Mesendoderm (in vitro differentiated cells): ENCODE data around the gene ALKBH1. TPM values are rescaled to one million over a fixed set of nuclear protein-coding genes. Genes with fewer than 3 reads are reported as not detected.
"Not testable (repeated sequence)": the region's sequence is repeated elsewhere in the genome, so short reads cannot be mapped to it uniquely, and the experiment has no call there.

ENCODE experiments used
- DNase-seq: peaks from one replicate; pipeline ENCODE4 v3.0.0; 2013
- H2AK5ac ChIP-seq: 2 replicates; pipeline ENCODE4 v1.6.1; 2013; ENCODE audit warnings: low read length, inconsistent platforms
- H2BK120ac ChIP-seq: 2 replicates; pipeline ENCODE4 v1.6.1; 2013; ENCODE audit warnings: low read depth, mild to moderate bottlenecking, low read length, moderate library complexity, mixed read lengths
- H2BK15ac ChIP-seq: replicated peaks from 2 replicates; pipeline ENCODE4 v1.6.1; 2013; ENCODE audit warnings: low read depth, mild to moderate bottlenecking, moderate library complexity
- H2BK5ac ChIP-seq: 2 replicates; pipeline ENCODE4 v1.6.1; 2013; ENCODE audit warnings: low read length, inconsistent platforms
- H3K18ac ChIP-seq: 2 replicates; pipeline ENCODE4 v1.6.1; 2013; ENCODE audit warnings: mild to moderate bottlenecking, low read length, mixed read lengths
- H3K23ac ChIP-seq: one replicate; pipeline ENCODE4 v1.6.1; 2013; ENCODE audit warnings: low read length
- H3K27ac ChIP-seq: 2 replicates; pipeline ENCODE4 v1.5.1; 2013; ENCODE audit warnings: low read depth, mild to moderate bottlenecking, inconsistent platforms, low read length, moderate library complexity
- H3K27me3 ChIP-seq: 2 replicates; pipeline ENCODE4 v1.6.1; 2013; ENCODE audit warnings: low read length, control low read depth, mild to moderate bottlenecking, inconsistent platforms; ENCODE audit not compliant: insufficient read depth, poor library complexity
- H3K36me3 ChIP-seq: 2 replicates; pipeline ENCODE4 v1.6.1; 2013; ENCODE audit warnings: low read length, inconsistent platforms; ENCODE audit not compliant: control insufficient read depth, insufficient read depth
- H3K4ac ChIP-seq: one replicate; pipeline ENCODE4 v1.6.1; 2013; ENCODE audit warnings: low read depth, mild to moderate bottlenecking, low read length, moderate library complexity
- H3K4me1 ChIP-seq: 2 replicates; pipeline ENCODE4 v1.6.1; 2013; ENCODE audit warnings: low read depth, low read length, inconsistent platforms; ENCODE audit not compliant: control insufficient read depth
- H3K4me2 ChIP-seq: 2 replicates; pipeline ENCODE4 v1.6.1; 2013; ENCODE audit warnings: low read length
- H3K4me3 ChIP-seq: 2 replicates; pipeline ENCODE4 v1.5.1; 2013; ENCODE audit warnings: mild to moderate bottlenecking, low read length
- H3K56ac ChIP-seq: one replicate; pipeline ENCODE4 v1.6.1; 2013; ENCODE audit warnings: low read length
- H3K79me1 ChIP-seq: 2 replicates; pipeline ENCODE4 v1.6.1; 2013; ENCODE audit warnings: low read length, inconsistent platforms
- H3K79me2 ChIP-seq: 2 replicates; pipeline ENCODE4 v1.6.1; 2013; ENCODE audit warnings: mild to moderate bottlenecking, low read length; ENCODE audit not compliant: control insufficient read depth, insufficient read depth
- H3K9ac ChIP-seq: 2 replicates; pipeline ENCODE4 v1.6.1; 2013; ENCODE audit warnings: low read length, inconsistent platforms
- H4K5ac ChIP-seq: one replicate; pipeline ENCODE4 v1.6.1; 2013; ENCODE audit warnings: low read length
- H4K8ac ChIP-seq: one replicate; pipeline ENCODE4 v1.6.1; 2013; ENCODE audit warnings: low read depth, mild to moderate bottlenecking, control low read depth, low read length, moderate library complexity
- WGBS: extraction: QIAGEN DNeasy Blood & Tissue Kit; methylation state at CpG from one replicate; pipeline ENCODE4 v1.1.7; 2013; ENCODE audit warnings: low lambda C conversion rate, missing lambda C conversion rate; ENCODE audit not compliant: insufficient coverage; ENCODE audit errors: extremely low coverage; 5-methylcytosine and 5-hydroxymethylcytosine counted together
- polyA plus RNA-seq, 2 experiments: library from polyadenylated mRNA; stranded (reverse); fragments of 200-250 nt; gene quantifications; one replicate each; pipeline ENCODE4 v1.2.3, GENCODE V29; 2013

The ALKBH1 gene, protein sequence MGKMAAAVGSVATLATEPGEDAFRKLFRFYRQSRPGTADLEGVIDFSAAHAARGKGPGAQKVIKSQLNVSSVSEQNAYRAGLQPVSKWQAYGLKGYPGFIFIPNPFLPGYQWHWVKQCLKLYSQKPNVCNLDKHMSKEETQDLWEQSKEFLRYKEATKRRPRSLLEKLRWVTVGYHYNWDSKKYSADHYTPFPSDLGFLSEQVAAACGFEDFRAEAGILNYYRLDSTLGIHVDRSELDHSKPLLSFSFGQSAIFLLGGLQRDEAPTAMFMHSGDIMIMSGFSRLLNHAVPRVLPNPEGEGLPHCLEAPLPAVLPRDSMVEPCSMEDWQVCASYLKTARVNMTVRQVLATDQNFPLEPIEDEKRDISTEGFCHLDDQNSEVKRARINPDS
- polyA plus RNA-seq (2013, experiment 1 of 2): 10.4 TPM
- polyA plus RNA-seq (2013, experiment 2 of 2): 10.4 TPM

DNA sequence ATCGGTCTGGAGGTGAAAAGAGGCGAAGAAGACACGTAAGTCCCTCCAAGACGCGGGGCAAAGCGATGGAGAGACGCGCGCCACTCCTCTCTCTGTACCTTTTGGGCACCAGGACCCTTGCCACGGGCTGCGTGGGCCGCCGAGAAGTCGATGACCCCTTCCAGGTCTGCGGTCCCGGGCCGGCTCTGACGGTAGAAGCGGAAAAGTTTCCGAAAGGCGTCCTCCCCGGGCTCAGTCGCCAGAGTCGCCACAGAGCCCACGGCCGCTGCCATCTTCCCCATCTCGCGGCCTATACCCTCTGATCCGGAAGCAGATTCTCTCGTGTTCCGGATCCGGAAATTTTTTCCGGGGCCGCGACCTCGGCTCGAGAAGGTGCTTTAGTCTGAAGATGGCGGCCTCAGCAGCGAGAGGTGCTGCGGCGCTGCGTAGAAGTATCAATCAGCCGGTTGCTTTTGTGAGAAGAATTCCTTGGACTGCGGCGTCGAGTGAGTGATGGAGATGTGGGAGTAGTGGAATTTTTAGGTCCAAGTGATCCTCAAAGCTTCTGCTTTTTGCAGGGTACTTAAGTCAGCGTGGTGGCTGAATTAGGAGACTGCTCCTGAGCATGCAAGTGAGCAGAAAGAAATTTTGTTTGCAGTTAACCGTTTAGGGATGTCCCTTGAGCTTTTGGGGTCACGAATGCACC lies at the start of gene ALKBH1, which contains the start of gene SLIRP:
Gene ALKBH1 (minus strand): TSS at position 300 of the 685 bp plus-strand sequence. CDS start 19 bp downstream, at position 281.
Gene SLIRP (plus strand): TSS at position 380 of the 685 bp plus-strand sequence. CDS start 9 bp downstream, at position 389.
- no CpG with 5 or more reads among the region's 49 CpGs for WGBS

DNA sequence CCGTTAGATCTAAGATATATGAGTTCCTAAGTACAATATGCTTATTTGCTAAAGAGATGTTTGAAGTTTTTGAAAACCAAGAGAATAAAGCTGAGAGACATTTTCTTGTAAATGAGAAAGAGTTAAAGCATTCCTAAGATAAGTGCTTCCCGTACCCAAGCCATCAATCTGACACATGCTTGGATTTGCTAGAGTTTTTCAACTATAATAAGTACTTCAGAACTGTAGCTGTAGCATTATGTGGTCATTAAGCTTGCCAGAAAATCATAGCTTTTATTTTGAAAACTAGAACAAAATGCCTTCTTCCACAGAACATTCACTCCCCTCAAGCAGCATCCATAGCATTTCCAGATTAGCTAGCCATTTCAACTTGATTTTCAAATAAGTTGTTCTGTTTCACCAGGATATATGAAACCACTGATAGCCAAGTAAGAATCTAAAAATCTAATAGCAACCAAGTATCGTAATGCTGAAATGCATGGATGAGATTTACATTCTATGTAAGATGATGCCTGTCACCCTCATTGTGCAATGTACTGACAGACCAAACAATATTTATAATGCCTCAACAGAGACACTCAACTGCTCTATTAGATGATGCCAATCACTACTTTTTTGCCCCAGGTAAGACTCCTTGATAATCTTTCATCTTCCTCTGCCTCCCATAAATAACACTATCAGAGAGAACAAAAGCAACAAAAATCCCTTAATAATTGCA lies 45.1 kb upstream of the ALKBH1 start:
- Histone ChIP-seq H3K56ac (no peak overlapping the region), H3K18ac (no peak overlapping the region), H3K4ac (no peak overlapping the region), H3K4me2 (no peak overlapping the region), H3K79me1 (peaks cover 2% of the 10 kb centered on the region), H3K79me2 (peaks cover 12% of the 10 kb centered on the region), H4K8ac (no peak overlapping the region), H3K4me1 (no peaks in the 10 kb centered on the region), H3K27ac (no peak overlapping the region), H3K36me3 (peaks cover 4% of the 10 kb centered on the region), H2BK120ac (no peak overlapping the region), H2AK5ac (no peak overlapping the region), H4K5ac (no peak overlapping the region), H3K9ac (no peak overlapping the region), H3K23ac (no peak overlapping the region), H3K27me3 (no peaks in the 10 kb centered on the region), H2BK15ac (no peak overlapping the region), H2BK5ac (no peak overlapping the region), H3K4me3 (no peak overlapping the region)
- WGBS: no CpG with 5 or more reads among the region's 3 CpGs
- DNase-seq: no peak

More for the DNA sequence above, at the start of gene ALKBH1, which contains the start of gene SLIRP:
- Histone ChIP-seq H3K4me2 (peak within 1 kb of the TSS; percentile 64), H3K27ac (no peak within 1 kb of the TSS), H2BK5ac (peak within 1 kb of the TSS; percentile 11), H3K27me3 (no peaks in the 10 kb centered on the region), H3K4me3 (peak within 1 kb of the TSS; percentile 100), H3K79me1 (peaks cover 11% of the 10 kb centered on the region), H3K4me1 (peaks cover 2% of the 10 kb centered on the region), H2AK5ac (peak within 1 kb of the TSS; percentile 100), H2BK15ac (no peak within 1 kb of the TSS), H3K79me2 (peaks cover 52% of the 10 kb centered on the region), H3K36me3 (peaks cover 2% of the 10 kb centered on the region), H3K23ac (peak within 1 kb of the TSS; percentile 72), H4K5ac (peak within 1 kb of the TSS; percentile 95), H4K8ac (peak within 1 kb of the TSS; percentile 93), H3K4ac (peak within 1 kb of the TSS; percentile 58), H3K18ac (peak within 1 kb of the TSS; percentile 69), H2BK120ac (no peak within 1 kb of the TSS), H3K56ac (peak within 1 kb of the TSS; percentile 98), H3K9ac (peak within 1 kb of the TSS; percentile 98)
- DNase-seq: peak; percentile 92

DNA sequence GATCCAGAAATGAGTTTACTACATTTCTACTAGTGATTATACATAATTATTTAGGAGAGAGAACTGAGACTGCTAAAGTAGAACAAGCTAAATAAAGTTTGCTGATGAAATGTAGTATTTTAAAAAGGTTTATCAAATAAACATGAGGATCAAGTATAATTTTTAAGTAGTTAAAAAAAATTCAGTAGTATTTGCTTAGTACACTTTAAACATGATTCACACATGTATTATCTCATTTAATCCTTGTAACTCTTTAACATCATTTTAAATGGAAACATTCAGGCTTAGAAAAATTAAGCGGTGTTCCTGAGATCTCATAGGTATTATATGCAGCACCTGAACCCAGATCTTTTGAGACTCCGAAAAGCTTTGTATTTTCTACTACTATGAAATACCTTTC lies 44.4 kb upstream of the ALKBH1 start:
- no peaks in the 10 kb centered on the region for H3K79me1 ChIP-seq
- H3K56ac ChIP-seq: no peak overlapping the region
- no peaks in the 10 kb centered on the region for H3K27me3 ChIP-seq
- no peak overlapping the region for H3K23ac ChIP-seq
- no peaks in the 10 kb centered on the region for H3K4me1 ChIP-seq
- H2BK15ac ChIP-seq: no peak overlapping the region
- no peak overlapping the region for H2BK5ac ChIP-seq
- no peak overlapping the region for H4K8ac ChIP-seq
- peaks cover 4% of the 10 kb centered on the region for H3K36me3 ChIP-seq
- no CpG with 5 or more reads among the region's 2 CpGs for WGBS
- peaks cover 9% of the 10 kb centered on the region for H3K79me2 ChIP-seq
- no peak overlapping the region for H3K4ac ChIP-seq
- no peak overlapping the region for H3K18ac ChIP-seq
- no peak overlapping the region for H3K4me3 ChIP-seq
- no peak overlapping the region for H2BK120ac ChIP-seq
- no peak overlapping the region for H4K5ac ChIP-seq
- DNase-seq: no peak
- H2AK5ac ChIP-seq: no peak overlapping the region
- no peak overlapping the region for H3K4me2 ChIP-seq
- no peak overlapping the region for H3K27ac ChIP-seq
- H3K9ac ChIP-seq: no peak overlapping the region

DNA sequence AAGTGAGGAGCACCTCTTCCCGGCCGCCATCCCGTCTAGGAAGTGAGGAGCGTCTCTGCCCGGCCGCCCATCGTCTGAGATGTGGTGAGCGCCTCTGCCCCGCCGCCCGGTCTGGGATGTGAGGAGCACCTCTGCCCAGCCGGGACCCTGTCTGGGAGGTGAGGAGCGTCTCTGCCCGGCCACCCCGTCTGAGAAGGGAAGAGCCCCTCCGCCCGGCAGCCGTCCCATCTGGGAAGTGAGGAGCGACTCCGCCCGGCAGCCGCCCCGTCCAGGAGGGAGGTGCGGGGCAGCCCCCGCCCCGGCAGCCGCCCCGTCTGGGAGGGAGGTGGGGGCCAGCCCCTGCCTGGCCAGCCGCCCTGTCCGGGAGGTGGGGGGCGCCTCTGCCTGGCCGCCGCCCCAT lies 39.6 kb upstream of the ALKBH1 start:
- not testable (repeated sequence) for H2BK5ac ChIP-seq, H3K36me3 ChIP-seq, H2AK5ac ChIP-seq, H3K4ac ChIP-seq, H3K4me2 ChIP-seq, DNase-seq, H3K23ac ChIP-seq, H3K4me3 ChIP-seq, H4K8ac ChIP-seq, H3K27me3 ChIP-seq, H3K79me2 ChIP-seq, H3K79me1 ChIP-seq, H3K27ac ChIP-seq, H3K56ac ChIP-seq, H2BK120ac ChIP-seq, H4K5ac ChIP-seq, H3K4me1 ChIP-seq, H2BK15ac ChIP-seq, H3K18ac ChIP-seq, H3K9ac ChIP-seq
- no CpG with 5 or more reads among the region's 33 CpGs for WGBS

DNA sequence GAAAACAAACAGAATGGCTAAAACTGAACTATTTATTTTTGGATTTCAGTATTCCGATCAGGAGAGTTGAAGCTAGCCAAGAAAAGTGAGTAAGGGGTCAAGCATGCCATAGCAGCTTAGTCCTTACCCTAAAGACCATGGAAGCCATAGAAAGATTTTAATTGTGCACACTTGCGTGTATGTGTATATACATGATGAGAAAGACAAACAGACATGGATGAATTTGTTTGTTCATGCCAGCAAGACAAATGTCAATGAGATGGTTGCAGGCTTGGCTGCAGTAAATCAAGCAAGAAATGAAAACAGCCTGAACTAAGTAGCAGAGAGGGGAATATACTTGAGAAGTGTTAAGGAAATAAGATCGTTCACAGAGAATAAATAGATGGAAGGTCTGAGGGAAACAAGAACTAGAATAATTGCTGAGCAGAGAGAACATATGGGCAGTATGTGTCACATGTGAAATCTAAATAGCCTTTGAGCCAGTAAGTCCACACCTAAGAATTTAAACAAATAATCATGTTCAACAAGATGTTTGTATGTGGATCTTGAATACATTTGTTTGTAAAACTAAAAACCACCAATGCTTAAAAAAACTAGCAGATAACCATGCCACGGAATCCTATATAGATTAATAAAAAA lies 38.4 kb upstream of the ALKBH1 start:
- Histone ChIP-seq H3K4me2 (no peak overlapping the region), H3K27me3 (no peaks in the 10 kb centered on the region), H3K4me1 (no peaks in the 10 kb centered on the region), H3K23ac (no peak overlapping the region), H4K5ac (no peak overlapping the region), H2AK5ac (no peak overlapping the region), H3K4ac (no peak overlapping the region), H3K79me2 (no peaks in the 10 kb centered on the region), H2BK120ac (no peak overlapping the region), H2BK5ac (no peak overlapping the region), H3K4me3 (no peak overlapping the region), H3K18ac (no peak overlapping the region), H3K27ac (no peak overlapping the region), H3K9ac (no peak overlapping the region), H2BK15ac (no peak overlapping the region), H3K56ac (no peak overlapping the region), H4K8ac (no peak overlapping the region), H3K79me1 (peaks cover 4% of the 10 kb centered on the region), H3K36me3 (peaks cover 6% of the 10 kb centered on the region)
- DNase-seq: no peak
- no CpG with 5 or more reads among the region's 4 CpGs for WGBS
